ENCODE results near the gene THNSL1.

THNSL1 gene

DNA sequence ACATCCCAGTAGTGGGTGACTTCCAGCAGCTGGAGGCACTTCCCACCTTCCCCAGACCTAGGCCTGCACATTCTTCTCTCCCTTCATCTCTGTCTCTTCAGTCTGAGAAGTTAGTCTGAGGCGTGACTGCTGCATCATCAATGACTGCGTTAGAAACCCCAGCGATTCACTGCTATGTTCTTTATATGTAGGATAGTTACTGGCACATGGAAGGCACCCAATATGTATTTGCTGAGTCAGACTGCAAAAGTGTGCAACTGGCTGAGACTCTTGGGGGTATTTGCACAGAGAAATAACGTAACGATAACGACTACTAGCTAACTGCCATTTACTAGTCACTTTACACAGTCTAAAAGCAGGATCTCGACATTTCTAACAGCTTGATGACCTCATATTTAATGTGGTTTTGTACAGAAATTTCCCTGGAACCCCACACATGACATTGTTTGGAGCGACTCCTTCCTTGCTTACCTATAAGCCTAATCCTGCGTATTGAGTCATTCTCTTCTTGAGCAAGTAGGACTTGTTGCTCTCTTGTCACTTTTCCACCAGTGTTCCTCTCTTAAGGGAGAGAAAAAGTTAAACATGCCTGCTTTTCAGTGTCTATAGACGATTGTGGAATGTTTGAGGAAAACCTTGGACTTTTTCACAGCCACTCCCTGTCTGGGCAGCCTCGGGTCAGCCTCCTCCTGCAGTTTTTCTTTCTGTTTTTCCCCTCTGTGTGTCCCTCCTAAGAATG, 45.5 kb downstream of the THNSL1 start:
- DNase-seq, result no peak

DNA sequence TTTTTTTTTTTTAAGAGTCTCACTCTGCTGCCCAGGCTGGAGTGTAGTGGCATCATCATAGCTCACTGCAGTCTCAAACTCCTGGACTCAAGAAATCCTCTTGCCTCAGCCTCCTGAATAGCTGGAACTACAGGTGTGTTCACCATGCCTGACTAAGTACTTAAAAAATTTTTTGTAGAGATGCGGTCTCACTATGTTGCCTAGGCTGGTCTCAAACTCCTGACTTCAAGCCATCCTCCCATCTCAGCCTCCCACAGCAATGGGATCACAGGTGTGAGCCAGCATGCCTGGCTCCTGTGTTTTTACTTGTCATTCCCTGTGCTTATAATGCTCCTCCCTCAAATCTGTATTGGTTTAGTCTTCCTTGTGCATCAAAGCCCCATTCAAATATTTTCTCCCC, 46.7 kb downstream of the THNSL1 start:
- no peak for DNase-seq

DNA sequence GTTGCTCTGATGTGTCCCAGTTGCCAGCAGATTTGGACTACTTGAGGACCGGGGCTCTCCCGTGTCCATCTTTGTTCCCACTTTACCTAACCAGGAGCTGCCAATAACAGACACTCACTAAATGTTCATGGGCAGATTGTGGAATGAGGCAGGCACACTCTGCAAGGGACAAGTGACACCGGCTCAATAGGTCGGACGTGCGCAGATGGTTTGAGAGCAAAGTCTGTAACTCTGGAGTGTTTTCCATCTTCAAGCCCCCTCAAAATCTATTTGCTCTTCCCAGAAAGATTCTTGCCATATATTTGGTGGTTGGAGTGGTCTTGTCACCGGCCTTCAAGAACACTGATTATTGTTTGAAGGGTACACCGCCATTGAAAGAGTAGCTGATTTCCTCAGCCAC, 47.2 kb downstream of the THNSL1 start:
- no peak for DNase-seq

GRCh38 chr10:25064401-25064800, 48.0 kb downstream of the THNSL1 start:
- DNase-seq, result no peak

DNA sequence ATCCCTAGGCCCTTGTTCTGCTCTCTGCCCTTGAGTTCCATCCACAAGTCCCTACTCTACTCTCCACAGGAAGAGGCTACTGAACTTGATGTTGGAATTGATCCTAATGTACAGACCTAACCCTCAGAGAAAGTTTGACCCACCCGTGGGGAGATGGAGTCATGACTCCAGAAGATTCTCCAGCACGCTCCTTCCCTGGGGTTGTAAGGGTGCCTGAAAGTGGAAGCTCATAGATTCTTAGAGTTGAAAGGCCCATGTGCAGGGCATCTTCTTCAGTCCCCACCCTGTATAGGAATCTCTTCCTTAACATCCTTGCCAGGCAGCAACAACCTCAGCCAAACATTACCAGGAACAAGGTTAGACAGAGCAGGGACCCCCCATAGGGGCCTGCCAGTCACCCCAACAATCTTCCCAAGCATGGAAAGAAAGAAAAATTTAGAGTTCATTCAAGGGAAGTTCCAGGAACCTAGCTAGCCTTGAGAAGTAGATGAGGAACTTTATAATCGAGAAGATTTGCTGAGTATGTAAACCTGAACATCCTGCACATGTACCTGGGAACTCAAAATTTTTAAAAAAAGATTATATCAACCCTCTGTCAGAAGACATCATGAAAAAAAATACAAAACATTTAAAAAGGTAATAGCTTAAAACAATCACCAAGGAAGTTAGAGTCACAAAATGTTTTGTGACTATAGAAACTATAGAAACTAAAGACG, 49.5 kb downstream of the THNSL1 start:
- no peak for DNase-seq

- DNase-seq, result no peak
These were observed 52.0 kb downstream of the THNSL1 start for GRCh38 chr10:25068152-25069058.

DNA sequence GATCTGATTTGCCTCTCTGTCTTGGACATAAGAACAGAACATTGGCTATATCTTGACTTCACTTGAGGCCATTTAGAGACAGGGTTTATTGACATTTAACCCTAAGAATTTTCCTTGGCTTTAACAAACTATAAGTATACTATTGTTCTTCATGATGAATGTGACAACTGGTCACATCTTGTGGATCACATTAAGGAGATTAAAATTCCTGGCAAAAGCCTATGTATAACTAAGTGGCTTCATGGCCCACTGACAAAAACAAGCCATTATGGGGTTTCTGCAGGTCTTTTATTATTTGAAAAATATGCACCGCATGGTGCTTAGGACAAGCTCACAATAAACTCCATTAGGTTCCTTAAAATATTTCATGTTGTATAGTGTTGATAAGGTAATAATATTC, 54.8 kb downstream of the THNSL1 start:
- DNase-seq, result no peak

- no peak for DNase-seq
These were observed 56.4 kb downstream of the THNSL1 start for GRCh38 chr10:25072786-25073185.

GRCh38 chr10:25075825-25076224, 59.4 kb downstream of the THNSL1 start:
- DNase-seq, result no peak

Data from activated CD8-positive, alpha-beta memory T cell treated with anti-CD3 and anti-CD28 coated beads, Interleukin-2, amount 50 U/mL, for 4 hours (primary cell).